H1 (cell line): ENCODE measurements around the gene TGIF1. TPM values are rescaled to one million over a fixed set of nuclear protein-coding genes. Genes with fewer than 3 reads are reported as not detected.

Experiments used
- CTCF ChIA-PET: fragments of 300-600 bp; sonication (Branson Sonifier 250); formaldehyde crosslinking; loops from one replicate; lab custom pipeline; 2021; ENCODE audit not compliant: partially characterized antibody; lab: Charles Lee
- POLR2A ChIA-PET: fragments of 300-600 bp; sonication (Branson Sonifier 250); formaldehyde crosslinking; loops from one replicate; lab custom pipeline; 2021; ENCODE audit warnings: inconsistent platforms; ENCODE audit not compliant: partially characterized antibody; lab: Charles Lee
- DNase-seq, 2 experiments: peaks; one replicate each; pipeline versions ENCODE4 v3.0.0 to v3.0.0-alpha.2; 2010 to 2022; ENCODE audit warnings: low spot score in 2 of 2, low read depth in 1 of 2, mixed read lengths in 1 of 2
- FAIRE-seq: peaks from 2 replicates; lab custom pipeline; 2011; peaks lifted over from hg19 to GRCh38; lab: Jason Lieb, UNC
- H2AFZ ChIP-seq: 2 replicates; pipeline ENCODE4 v1.8.1; 2012; ENCODE audit warnings: low read length, inconsistent platforms
- H2AK5ac ChIP-seq: 2 replicates; pipeline ENCODE4 v1.6.1; 2013; ENCODE audit warnings: low read depth, low read length
- H2BK120ac ChIP-seq: replicated peaks from 2 replicates; pipeline ENCODE3; 2013; ENCODE audit warnings: low read depth, low read length, inconsistent platforms
- H2BK12ac ChIP-seq: 2 replicates; pipeline ENCODE4 v1.6.1; 2013; ENCODE audit warnings: low read depth, low read length
- H2BK15ac ChIP-seq: 2 replicates; pipeline ENCODE4 v1.6.1; 2013; ENCODE audit warnings: low read length
- H2BK20ac ChIP-seq: 2 replicates; pipeline ENCODE4 v1.6.1; 2013; ENCODE audit warnings: low read length
- H2BK5ac ChIP-seq: 2 replicates; pipeline ENCODE4 v1.6.1; 2013; ENCODE audit warnings: low read depth, low read length
- H3K14ac ChIP-seq: 2 replicates; pipeline ENCODE4 v1.6.1; 2013; ENCODE audit warnings: inconsistent platforms; ENCODE audit not compliant: insufficient read length
- H3K18ac ChIP-seq: 2 replicates; pipeline ENCODE4 v1.6.1; 2013; ENCODE audit warnings: low read length; ENCODE audit errors: extremely low read depth
- H3K23ac ChIP-seq: 2 replicates; pipeline ENCODE4 v1.6.1; 2013; ENCODE audit warnings: inconsistent platforms; ENCODE audit not compliant: insufficient read length
- H3K23me2 ChIP-seq: 2 replicates; pipeline ENCODE4 v1.6.1; 2013; ENCODE audit warnings: low read depth, low read length
- H3K27ac ChIP-seq: 2 replicates; pipeline ENCODE4 v1.6.1; 2011; ENCODE audit warnings: low read depth, low read length, inconsistent platforms
- H3K27me3 ChIP-seq, 4 experiments: replicated peaks in 1 of 4; 1 replicate in 1 of 4; 2 replicates in 3 of 4; pipeline versions ENCODE4 v1.6.1 to v1.8.1; 2011 to 2013; ENCODE audit warnings: low read length in 3 of 4, mild to moderate bottlenecking in 3 of 4, inconsistent platforms in 2 of 4, mixed read lengths in 2 of 4, moderate library complexity in 1 of 4; ENCODE audit not compliant: control insufficient read depth in 3 of 4, insufficient read depth in 3 of 4; ENCODE audit errors: extremely low read depth in 1 of 4
- H3K36me3 ChIP-seq, 4 experiments: 2 replicates each; pipeline versions ENCODE4 v1.6.1 to v1.8.1; 2011 to 2013; ENCODE audit warnings: mild to moderate bottlenecking in 4 of 4, low read length in 3 of 4, moderate library complexity in 2 of 4, control low read depth in 1 of 4, inconsistent platforms in 1 of 4; ENCODE audit not compliant: insufficient read depth in 4 of 4, control insufficient read depth in 2 of 4
- H3K4ac ChIP-seq: replicated peaks from 2 replicates; pipeline ENCODE3; 2013; ENCODE audit warnings: low read length, low read depth, mixed read lengths, inconsistent platforms; ENCODE audit not compliant: insufficient read length
- H3K4me1 ChIP-seq, 4 experiments: replicated peaks in 1 of 4; 1 replicate in 1 of 4; 2 replicates in 3 of 4; pipeline versions ENCODE4 v1.6.1 to v1.8.1; 2011 to 2013; ENCODE audit warnings: low read length in 3 of 4, inconsistent platforms in 2 of 4, mixed read lengths in 1 of 4; ENCODE audit not compliant: insufficient read depth in 4 of 4, control insufficient read depth in 3 of 4
- H3K4me2 ChIP-seq, 2 experiments: 2 replicates each; pipeline versions ENCODE4 v1.6.1 to v1.8.1; 2011 to 2013; ENCODE audit warnings: low read depth in 2 of 2, low read length in 2 of 2, control low read depth in 1 of 2, inconsistent platforms in 1 of 2, mild to moderate bottlenecking in 1 of 2; ENCODE audit not compliant: insufficient read depth in 1 of 2
- H3K4me3 ChIP-seq, 4 experiments: fragments of 200-600, 300-600 bp in 1 of 4; sonication (generic), shearing (Covaris generic), sonication (Bioruptor Twin) in 1 of 4; 2 replicates each; pipeline versions ENCODE4 v1.5.1 to v1.8.1; 2011 to 2016; ENCODE audit warnings: low read length in 4 of 4, low read depth in 3 of 4, control low read depth in 2 of 4, inconsistent platforms in 2 of 4, mild to moderate bottlenecking in 2 of 4, mixed read lengths in 1 of 4, moderate library complexity in 1 of 4; ENCODE audit not compliant: insufficient read depth in 2 of 4; ENCODE audit errors: extremely low read depth in 1 of 4
- H3K56ac ChIP-seq: replicated peaks from 2 replicates; pipeline ENCODE3; 2013; ENCODE audit warnings: low read depth, mild to moderate bottlenecking, mixed read lengths, low read length, inconsistent platforms; ENCODE audit not compliant: insufficient read length
- H3K79me1 ChIP-seq: 2 replicates; pipeline ENCODE4 v1.6.1; 2013; ENCODE audit warnings: low read depth, low read length, control low read depth
- H3K79me2 ChIP-seq, 2 experiments: 2 replicates each; pipeline versions ENCODE4 v1.6.1 to v1.8.1; 2012 to 2013; ENCODE audit warnings: low read length in 2 of 2, mild to moderate bottlenecking in 2 of 2, inconsistent platforms in 1 of 2; ENCODE audit not compliant: insufficient read depth in 2 of 2, control insufficient read depth in 1 of 2
- H3K9ac ChIP-seq, 4 experiments: replicated peaks in 1 of 4; 1 replicate in 1 of 4; 2 replicates in 3 of 4; pipeline versions ENCODE4 v1.6.1 to v1.8.1; 2011 to 2013; ENCODE audit warnings: low read depth in 3 of 4, low read length in 3 of 4, control low read depth in 2 of 4, mild to moderate bottlenecking in 2 of 4, moderate library complexity in 2 of 4, inconsistent platforms in 1 of 4; ENCODE audit errors: extremely low read depth in 1 of 4
- H3K9me3 ChIP-seq, 2 experiments: 2 replicates each; pipeline versions ENCODE4 v1.6.1 to v1.8.1; 2012 to 2013; ENCODE audit warnings: mild to moderate bottlenecking in 2 of 2, moderate library complexity in 2 of 2, control low read depth in 1 of 2, inconsistent platforms in 1 of 2, low read depth in 1 of 2, low read length in 1 of 2, mixed read lengths in 1 of 2; ENCODE audit not compliant: insufficient read depth in 2 of 2
- H4K20me1 ChIP-seq, 2 experiments: replicated peaks in 1 of 2; 2 replicates each; pipeline versions ENCODE3 to v1.8.1; 2011 to 2013; ENCODE audit warnings: inconsistent platforms in 2 of 2, low read length in 2 of 2, mild to moderate bottlenecking in 1 of 2; ENCODE audit not compliant: insufficient read depth in 2 of 2, control insufficient read depth in 1 of 2
- H4K5ac ChIP-seq: 2 replicates; pipeline ENCODE4 v1.6.1; 2013; ENCODE audit warnings: low read length, low read depth, mixed read lengths, inconsistent platforms; ENCODE audit not compliant: insufficient read length
- H4K8ac ChIP-seq: 2 replicates; pipeline ENCODE4 v1.8.0; 2013; ENCODE audit warnings: mild to moderate bottlenecking, moderate library complexity, low read length, inconsistent platforms; ENCODE audit not compliant: insufficient read depth; ENCODE audit errors: extremely low read depth
- H4K91ac ChIP-seq: replicated peaks from 2 replicates; pipeline ENCODE3; 2013; ENCODE audit warnings: low read length, mixed read lengths, inconsistent platforms; ENCODE audit not compliant: insufficient read length
- BRCA1 ChIP-seq: IDR thresholded peaks from 2 replicates; pipeline ENCODE4 v1.6.1; 2012; ENCODE audit warnings: low read depth, low read length, improper control_type of control experiment
- SP2 ChIP-seq: IDR thresholded peaks from 2 replicates; pipeline ENCODE4 v1.6.1; 2012; ENCODE audit warnings: mild to moderate bottlenecking, low read length, inconsistent platforms
- WGBS, 2 experiments: shearing (Covaris generic) in 1 of 2; methylation state at CpG; one replicate each; pipeline versions ENCODE4 v1.1.6 to v1.1.7; 2013 to 2015; ENCODE audit warnings: low lambda C conversion rate in 2 of 2, mixed read lengths in 2 of 2, inconsistent platforms in 1 of 2, low coverage in 1 of 2, missing lambda C conversion rate in 1 of 2; ENCODE audit not compliant: insufficient replicate concordance in 2 of 2, insufficient coverage in 1 of 2, insufficient read length in 1 of 2; ENCODE audit errors: extremely low coverage in 1 of 2, missing lambda C conversion rate in 1 of 2; 5-methylcytosine and 5-hydroxymethylcytosine counted together
- polyA plus RNA-seq, 7 experiments: library from polyadenylated mRNA; depleted of rRNA in 3 of 7; stranded (reverse) in 5 of 7; unstranded in 2 of 7; fragments of >200 nt in 5 of 7; fragments of 200-250 nt in 2 of 7; gene quantifications; 1 replicate in 5 of 7; 2 replicates in 1 of 7; 4 replicates in 1 of 7; pipeline versions ENCODE4 v1.2.1 to v1.2.3, GENCODE V29; 2011 to 2013; ENCODE audit warnings: missing spikeins in 2 of 7, mixed read lengths in 2 of 7
- total RNA-seq: library from RNA; stranded (reverse); fragmentation: NEBNext Ultra II Directional; extraction: Animal tissue kit (Norgen Biotek cat#: 25700); gene quantifications from 2 replicates; pipeline ENCODE4 v1.2.1, GENCODE V29; 2021

The TGIF1 gene
- total and polyA plus RNA-seq, 2 of the 8 experiments (the other 6 are each of a cell fraction or from before 2014, with no cell fraction given), result 256 to 262 TPM

- no peaks in the 10 kb centered on the region for H3K23me2 ChIP-seq
- H2BK120ac ChIP-seq, result peak overlapping the region; percentile 5
- no peak overlapping the region for H2AK5ac ChIP-seq
- CTCF ChIA-PET, result interaction anchor here (0.6 to 1.5 kb wide), 8 partner anchors 9 to 214 kb away, joined by 3 to 4 read pairs (median 3); no protein-coding TSS in a partner anchor
- no peak overlapping the region for H3K18ac ChIP-seq
- POLR2A ChIA-PET, result interaction anchor here (1.2 to 1.9 kb wide), 2 partner anchors 12 to 16 kb away, joined by 5 to 6 read pairs; no protein-coding TSS in a partner anchor
- H2BK20ac ChIP-seq, result peak overlapping the region; percentile 21; the same call in 1 of the 2 replicates
- no peak overlapping the region for H3K4me2 ChIP-seq
- no peak overlapping the region for H3K4me3 ChIP-seq
- no peak overlapping the region for H4K8ac ChIP-seq
- no peak overlapping the region for H3K4ac ChIP-seq
- H3K56ac ChIP-seq, result no peak overlapping the region
- FAIRE-seq (no peak), DNase-seq (no peak)
- H4K91ac ChIP-seq, result peak overlapping the region; percentile 39
- H2AFZ ChIP-seq, result no peak overlapping the region
- no peak overlapping the region for H3K9ac ChIP-seq
- H3K23ac ChIP-seq, result no peak overlapping the region
- peak overlapping the region; percentile 66; the same call in 1 of the 2 replicates for H2BK15ac ChIP-seq
- peaks cover 0 to 7% (median 3%) of the 10 kb centered on the region in 4 experiments; a peak in 4 of 7 replicates for H3K4me1 ChIP-seq
- H2BK5ac ChIP-seq, result no peak overlapping the region
- no peaks in the 10 kb centered on the region for H3K79me2 ChIP-seq
- no peaks in the 10 kb centered on the region for H3K79me1 ChIP-seq
- H4K20me1 ChIP-seq, result no peaks in the 10 kb centered on the region
- no peaks in the 10 kb centered on the region for H3K27me3 ChIP-seq
- no peak overlapping the region for H4K5ac ChIP-seq
- H3K9me3 ChIP-seq, result no peaks in the 10 kb centered on the region
- H3K14ac ChIP-seq, result no peak overlapping the region
- TF ChIP-seq SP2, result no peak
- TF ChIP-seq BRCA1, result no peak
- H3K27ac ChIP-seq, result no peak overlapping the region
- no peaks in the 10 kb centered on the region for H3K36me3 ChIP-seq
- H2BK12ac ChIP-seq, result no peak overlapping the region
- WGBS, 2 experiments, result 93% methylated on average over 8 of the region's 8 CpGs; no CpG with 5 or more reads in 1 of the 2 experiments
Observed at GRCh38 chr18:3478262-3478978, 28.4 kb downstream of the TGIF1 start.
